Lung microvascular endothelial cell (primary cell): ENCODE data around the gene STRIP1. TPM values are rescaled to one million over a fixed set of nuclear protein-coding genes. Genes with fewer than 3 reads are reported as not detected.
"Not testable (repeated sequence)": the region's sequence is repeated elsewhere in the genome, so short reads cannot be mapped to it uniquely, and the experiment has no call there.

Experiments
- DNase-seq, 2 donors: peaks; one replicate each; pipeline versions ENCODE4 v3.0.0 to v3.0.0-alpha.2; 2010; ENCODE audit warnings: low read depth in 2 of 2
- total RNA-seq: library from RNA; depleted of rRNA; stranded (reverse); fragments of >200 nt; gene quantifications from 2 replicates; pipeline ENCODE4 v1.2.1, GENCODE V29; 2014

Gene STRIP1
- total RNA-seq, 1 donor from 2014 or later, result 41.5 TPM

GRCh38 chr1:110007046-110007830 is 27.2 kb upstream of the STRIP1 start:
- DNase-seq, result no peak

DNA sequence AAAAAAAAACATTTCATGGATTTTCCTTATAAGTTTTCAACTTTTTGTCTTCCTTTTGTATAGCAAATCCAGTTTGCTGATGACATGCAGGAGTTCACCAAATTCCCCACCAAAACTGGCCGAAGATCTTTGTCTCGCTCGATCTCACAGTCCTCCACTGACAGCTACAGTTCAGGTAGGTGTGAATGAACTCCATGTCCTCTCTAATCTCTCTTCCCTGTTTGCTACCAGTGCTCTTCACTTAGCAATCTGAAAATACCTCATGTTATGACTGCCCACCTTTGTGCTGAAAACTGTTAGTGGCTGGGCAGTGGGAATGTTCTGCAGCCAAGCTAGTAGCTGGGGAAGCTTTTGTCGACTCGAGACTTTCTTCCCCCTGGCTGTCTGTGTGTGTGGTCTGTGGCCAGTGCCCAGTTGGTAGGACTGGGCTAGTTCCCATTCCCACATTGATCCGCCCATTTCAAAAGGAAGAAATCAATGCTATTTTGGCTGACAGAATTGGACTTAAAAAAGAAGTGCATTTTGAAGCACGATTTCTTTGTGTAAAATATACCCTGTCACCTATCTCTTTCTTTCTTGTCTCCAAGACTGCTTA is 25.4 kb upstream of the STRIP1 start:
- no peak for DNase-seq

DNA sequence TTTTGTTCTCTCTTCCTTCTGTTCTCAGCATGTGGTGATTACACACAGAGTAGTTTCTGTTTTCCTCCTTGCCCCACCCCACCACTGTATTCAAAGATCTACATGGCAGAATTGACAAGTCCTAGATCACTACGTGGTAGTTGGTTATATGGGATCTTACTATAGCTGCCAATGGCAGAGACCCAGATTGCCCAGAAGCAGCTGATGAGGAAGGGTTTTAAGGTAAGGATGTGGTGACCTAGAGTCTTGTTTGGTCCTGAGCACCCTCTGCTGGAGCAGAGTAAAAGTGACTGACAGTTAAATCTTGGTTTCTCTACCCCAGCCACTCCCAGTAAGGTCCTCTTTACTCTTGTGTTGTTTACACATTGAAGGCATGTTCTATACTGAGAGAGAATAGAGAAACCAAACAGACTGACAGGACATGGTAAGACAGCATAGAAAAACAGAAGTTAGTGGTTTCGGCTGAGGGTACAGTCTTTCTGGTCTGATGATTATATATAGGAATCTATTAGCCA is 22.8 kb upstream of the STRIP1 start:
- DNase-seq, result peak; percentile 41 to 69

DNA sequence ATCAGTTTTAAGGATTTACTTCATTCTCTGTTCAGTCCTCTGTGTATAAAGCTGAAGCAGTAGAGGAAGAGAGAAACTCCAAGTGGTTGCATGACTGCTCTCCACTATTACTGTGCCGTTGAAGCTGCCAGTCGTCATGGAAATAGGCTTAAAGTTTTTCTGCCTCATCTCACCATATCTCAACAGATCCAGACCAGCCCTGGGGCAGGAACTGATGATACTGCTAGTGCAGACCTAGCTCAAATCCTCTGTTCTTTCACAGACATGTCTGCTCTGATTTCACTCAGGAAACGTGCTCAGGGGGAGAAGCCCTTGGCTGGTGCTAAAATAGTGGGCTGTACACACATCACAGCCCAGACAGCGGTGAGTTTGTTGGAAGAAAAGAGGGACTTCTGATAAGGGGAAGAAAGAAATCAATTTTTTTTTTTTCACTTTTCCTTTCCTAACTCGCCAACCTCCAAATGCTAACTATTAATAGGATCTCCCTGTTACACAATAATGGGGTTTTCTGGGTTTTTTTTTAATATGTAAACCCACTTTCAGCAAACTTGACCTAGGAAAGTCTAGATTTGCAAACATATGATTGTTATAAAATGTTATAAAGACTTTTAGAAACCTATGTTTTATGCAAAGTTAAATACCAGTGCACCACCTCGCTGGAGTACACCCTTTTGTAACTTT is 22.2 kb upstream of the STRIP1 start:
- DNase-seq, result no peak

GRCh38 chr1:110017792-110018191 is 16.6 kb upstream of the STRIP1 start:
- DNase-seq, result no peak

- no peak for DNase-seq
These were observed 16.0 kb upstream of the STRIP1 start for GRCh38 chr1:110018396-110018795.

GRCh38 chr1:110019770-110020169 is 14.7 kb upstream of the STRIP1 start:
- DNase-seq, result no peak

DNA sequence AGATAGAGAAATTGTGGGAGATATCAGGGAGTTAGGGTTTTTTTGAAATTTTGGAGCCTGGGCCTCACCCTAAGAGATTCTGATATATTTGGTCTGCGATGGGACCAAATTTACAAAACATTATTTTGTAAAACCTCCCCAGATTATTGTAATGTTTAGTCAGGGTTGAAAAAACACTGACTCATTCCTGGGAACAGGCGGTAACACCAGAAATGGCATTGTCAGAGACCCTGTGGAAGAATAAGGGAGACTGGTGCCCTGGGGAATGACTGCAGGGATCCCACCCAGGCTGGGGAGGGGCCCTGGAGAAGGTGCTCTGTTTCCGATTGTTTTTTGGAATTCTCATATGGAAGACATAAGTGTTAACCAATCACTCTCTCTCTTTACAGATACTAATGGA is 13.1 kb upstream of the STRIP1 start:
- no peak for DNase-seq

GRCh38 chr1:110024613-110025012 is 9.8 kb upstream of the STRIP1 start:
- DNase-seq, result no peak

DNA sequence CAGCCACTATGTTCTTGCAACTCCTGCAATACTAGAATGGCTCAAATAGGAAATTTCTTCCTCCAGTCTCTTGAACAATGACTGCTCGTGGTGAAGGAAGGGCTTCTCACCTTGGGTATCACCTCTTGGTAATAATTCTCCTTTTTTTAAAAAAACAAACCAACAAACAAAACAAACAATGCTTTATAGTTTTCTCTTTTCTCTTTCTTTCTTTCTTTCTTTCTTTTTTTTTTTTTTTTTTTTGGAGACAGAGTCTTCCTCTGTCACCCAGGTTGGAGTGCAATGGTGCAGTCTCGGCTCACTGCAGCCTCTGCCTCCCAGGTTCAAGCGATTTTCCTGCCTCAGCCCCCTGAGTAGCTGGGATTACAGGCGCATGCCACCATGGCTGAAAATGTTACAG is 3.7 kb upstream of the STRIP1 start:
- DNase-seq, result not testable (repeated sequence)

DNA sequence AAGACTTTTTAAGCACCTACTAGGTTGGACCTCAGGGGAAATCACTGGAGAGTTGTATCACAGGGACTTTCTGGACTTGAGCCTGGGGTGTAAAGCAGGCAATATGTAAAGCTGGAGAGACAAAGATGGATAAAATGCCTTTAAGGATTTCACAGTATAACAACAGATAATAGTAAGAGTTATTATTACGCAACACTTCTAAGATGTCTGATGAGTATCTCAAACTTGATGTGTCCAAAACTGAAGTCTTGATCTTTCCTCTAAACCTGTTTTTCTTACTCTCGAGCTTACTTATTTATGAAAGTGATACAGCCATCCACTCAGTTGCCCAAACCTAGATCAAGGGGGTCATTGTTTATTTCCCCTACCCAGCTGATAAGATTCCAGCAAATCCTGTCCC is 2.1 kb upstream of the STRIP1 start:
- DNase-seq, result no peak

- no peak for DNase-seq
These were observed 1.0 kb upstream of the STRIP1 start for GRCh38 chr1:110033421-110033820.

DNA sequence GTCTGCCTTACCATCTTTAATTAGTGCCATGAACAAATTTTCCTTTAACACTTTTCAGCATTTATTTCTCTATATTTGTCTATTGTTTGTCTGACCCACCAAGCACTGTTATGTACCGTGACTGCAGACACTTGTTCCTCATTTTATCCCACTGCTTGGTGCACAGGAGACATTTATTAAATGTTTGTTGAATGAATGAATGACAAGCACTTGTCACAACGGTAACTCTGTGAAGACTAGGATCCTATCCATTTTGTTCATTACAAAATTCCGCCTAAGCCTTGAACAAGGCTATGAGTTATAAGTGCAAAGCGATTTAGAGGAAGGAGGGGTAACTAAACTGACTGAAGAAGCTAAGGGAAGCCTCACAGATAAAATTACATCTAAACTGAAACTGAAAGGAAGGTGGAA is 379 bp upstream of the STRIP1 start:
- DNase-seq, result no peak

DNA sequence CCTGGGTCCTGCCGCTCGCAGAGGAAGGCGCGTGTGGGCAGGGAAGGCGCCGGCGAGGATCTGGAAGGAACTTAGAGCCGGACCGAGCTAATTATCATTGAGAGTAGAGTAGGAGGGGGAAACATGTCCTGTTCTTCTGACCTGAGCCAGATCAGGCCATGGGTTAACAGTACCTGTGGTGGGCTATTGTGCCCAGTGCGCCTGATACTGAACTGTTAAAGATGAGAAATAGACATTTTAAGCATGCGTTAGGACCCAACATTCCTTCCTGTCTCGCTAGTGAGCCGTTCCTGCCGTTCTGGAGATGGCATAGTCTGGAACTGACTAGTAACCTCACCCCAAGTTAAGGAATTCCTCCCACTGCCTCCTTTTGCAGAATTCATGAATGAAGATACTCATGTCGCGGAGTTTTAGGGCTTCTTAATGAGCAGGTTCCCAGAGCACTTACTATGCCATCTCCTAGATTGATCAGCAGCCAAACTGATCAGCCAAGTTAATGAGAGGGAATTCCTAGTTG is 870 bp downstream of the STRIP1 start:
- DNase-seq, result no peak

DNA sequence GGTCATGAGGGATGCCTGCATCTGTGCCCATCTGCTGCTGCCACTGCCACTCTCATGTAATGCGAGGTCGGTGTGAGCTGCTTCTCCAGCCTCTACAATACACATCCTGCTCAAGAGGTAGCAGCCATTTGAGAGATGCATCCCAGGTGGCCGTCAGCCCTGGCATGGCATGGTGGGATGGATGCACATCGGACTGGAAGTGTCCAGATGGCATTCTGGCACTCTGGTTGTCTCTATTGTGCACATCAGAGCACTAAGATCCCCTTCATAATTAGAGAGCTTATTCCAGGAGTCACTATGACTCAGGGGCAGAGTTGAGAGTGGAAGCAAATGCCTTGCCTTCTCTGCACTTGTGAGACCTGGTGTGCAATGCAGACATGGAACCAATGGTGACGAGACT is 3.8 kb downstream of the STRIP1 start:
- no peak for DNase-seq

DNA sequence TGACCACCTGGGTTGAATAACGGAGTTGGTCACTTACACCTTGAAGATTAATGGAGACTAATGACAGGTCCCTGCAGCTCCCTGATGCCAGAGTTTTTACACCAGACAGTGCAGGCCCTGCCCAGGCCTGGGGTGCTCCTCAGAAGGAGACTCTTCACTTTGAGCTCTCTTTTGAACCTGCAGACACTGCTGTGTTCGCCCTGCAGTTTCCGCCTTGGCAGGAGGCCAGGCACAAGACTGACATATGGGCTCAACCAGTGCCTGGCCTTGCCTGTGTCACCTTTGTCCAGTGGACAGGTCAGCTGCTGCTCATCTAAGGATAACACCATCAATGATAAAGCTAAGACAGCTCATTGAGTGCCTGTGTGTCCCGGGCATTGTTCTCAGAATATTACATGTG is 5.2 kb downstream of the STRIP1 start:
- peak in 1 of 2 donors; percentile 15 for DNase-seq

DNA sequence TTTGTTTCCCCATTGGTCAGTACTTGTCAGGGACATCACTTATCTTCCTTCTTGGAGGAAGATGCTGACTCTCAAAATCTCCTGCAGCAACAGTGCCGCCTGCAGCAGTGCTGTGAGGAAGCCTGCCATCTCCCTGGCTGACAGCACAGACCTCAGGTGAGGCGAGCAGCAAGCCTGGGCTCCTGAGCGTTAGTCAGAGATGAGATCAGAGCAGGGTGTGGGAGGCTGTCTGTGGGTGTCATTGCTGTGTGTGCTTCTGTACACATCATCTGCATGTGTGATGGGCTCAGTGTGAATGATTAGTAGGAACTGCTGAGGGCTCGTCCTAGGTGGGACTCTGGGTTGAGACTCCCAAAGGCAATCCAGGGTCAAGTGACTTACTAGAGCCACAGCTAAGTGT is 6.1 kb downstream of the STRIP1 start:
- DNase-seq, result no peak

DNA sequence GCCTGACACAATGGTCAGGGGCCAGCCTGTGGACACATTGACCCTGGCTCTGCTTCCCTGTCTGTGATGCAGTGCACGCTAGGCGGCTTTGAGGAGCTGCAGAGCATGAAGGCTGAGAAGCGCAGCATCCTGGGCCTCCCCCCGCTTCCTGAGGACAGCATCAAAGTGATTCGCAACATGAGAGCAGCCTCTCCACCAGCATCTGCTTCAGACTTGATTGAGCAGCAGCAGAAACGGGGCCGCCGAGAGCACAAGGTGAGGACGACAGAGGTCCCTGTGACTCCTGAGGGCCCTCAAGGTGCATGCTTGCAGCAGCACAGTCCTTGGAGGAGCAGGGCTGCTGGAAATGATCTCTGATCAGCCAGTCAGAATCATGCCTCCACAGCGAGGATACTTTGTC is 8.6 kb downstream of the STRIP1 start:
- DNase-seq, result no peak

DNA sequence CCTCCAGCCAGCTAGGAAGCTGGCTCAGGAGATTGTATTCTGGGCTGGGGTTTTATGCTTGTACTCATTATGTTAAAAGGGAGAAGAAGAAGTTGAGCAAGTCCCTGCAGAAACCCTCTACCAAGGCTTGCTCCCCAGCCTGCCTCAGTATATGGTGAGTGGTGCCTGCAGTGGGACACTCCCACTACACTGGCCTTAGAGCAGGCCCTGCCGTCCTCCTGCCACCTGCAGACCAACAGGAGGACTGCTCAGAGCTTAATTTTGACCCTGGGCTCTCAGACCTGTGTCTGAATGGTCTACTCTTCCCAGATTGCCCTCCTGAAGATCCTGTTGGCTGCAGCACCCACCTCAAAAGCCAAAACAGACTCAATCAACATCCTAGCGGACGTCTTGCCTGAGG is 13.0 kb downstream of the STRIP1 start:
- DNase-seq, result no peak

DNA sequence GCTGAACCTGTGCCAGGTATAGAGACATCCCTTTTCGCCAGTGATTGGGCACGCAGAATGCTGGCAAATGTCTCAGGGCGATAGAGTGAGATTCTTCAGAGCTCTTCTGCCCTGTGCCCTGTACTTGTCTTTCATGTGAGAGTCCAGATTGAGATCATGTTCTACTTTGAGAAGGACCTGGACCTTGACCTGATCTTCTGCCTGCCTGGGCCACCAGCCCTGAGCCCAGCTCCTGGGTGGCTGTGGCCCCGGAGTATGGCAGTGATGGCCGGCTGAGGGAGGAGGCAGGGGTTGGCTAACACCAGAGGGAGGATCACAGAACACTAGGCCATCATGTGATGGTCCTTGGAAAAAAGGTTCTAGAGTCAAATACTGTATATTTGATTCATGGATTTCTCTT is 13.8 kb downstream of the STRIP1 start:
- DNase-seq, result no peak

GRCh38 chr1:110048923-110049601 is 14.6 kb downstream of the STRIP1 start:
- DNase-seq, result no peak
